ENCODE data around the gene FAM111A.
A peak's percentile ranks its signal among the peaks of the same experiment; 100 is the strongest.
"Not testable (repeated sequence)": the region's sequence is repeated elsewhere in the genome, so short reads cannot be mapped to it uniquely, and the experiment has no call there.

Gene FAM111A

GRCh38 chr11:59142530-59143507, at the start of gene FAM111A:
FAM111A (plus strand) TSS chr11:59142856; CDS start chr11:59148873, 6,017 bp downstream.
- DNase-seq, result peak; percentile 84 to 89

- DNase-seq, result not testable (repeated sequence)
Observed at GRCh38 chr11:59093576-59093975, 49.1 kb upstream of the FAM111A start.

GRCh38 chr11:59095225-59095624, 47.4 kb upstream of the FAM111A start:
- DNase-seq, result not testable (repeated sequence)

- not testable (repeated sequence) for DNase-seq
Observed at GRCh38 chr11:59095972-59096575, 46.6 kb upstream of the FAM111A start.

- peak; percentile 68 to 71 for DNase-seq
Observed at GRCh38 chr11:59097113-59097708, 45.4 kb upstream of the FAM111A start.

GRCh38 chr11:59097938-59098337, 44.7 kb upstream of the FAM111A start:
- DNase-seq, result peak in 1 of 2 donors; percentile 16

- peak; percentile 59 to 72 for DNase-seq
Observed at GRCh38 chr11:59102259-59102765, 40.3 kb upstream of the FAM111A start.

- peak; percentile 64 to 78 for DNase-seq
Observed at GRCh38 chr11:59106363-59107336, 36.0 kb upstream of the FAM111A start, which contains the start of gene FAM111B. FAM111B (plus strand) TSS chr11:59107237; CDS start chr11:59109626, 2,389 bp downstream.

GRCh38 chr11:59107721-59108120, 34.9 kb upstream of the FAM111A start:
- not testable (repeated sequence) for DNase-seq

GRCh38 chr11:59112494-59112893, 30.2 kb upstream of the FAM111A start:
- no peak for DNase-seq

GRCh38 chr11:59114344-59114743, 28.3 kb upstream of the FAM111A start:
- DNase-seq, result no peak

GRCh38 chr11:59115553-59115952, 27.1 kb upstream of the FAM111A start:
- no peak for DNase-seq

GRCh38 chr11:59117774-59118173, 24.9 kb upstream of the FAM111A start:
- DNase-seq, result no peak

- no peak for DNase-seq
Observed at GRCh38 chr11:59119826-59120225, 22.8 kb upstream of the FAM111A start.

GRCh38 chr11:59135648-59136461, 6.8 kb upstream of the FAM111A start:
- peak; percentile 84 to 87 for DNase-seq

- not testable (repeated sequence) for DNase-seq
Observed at GRCh38 chr11:59136551-59136950, 6.1 kb upstream of the FAM111A start.

- no peak for DNase-seq
Observed at GRCh38 chr11:59137190-59137589, 5.5 kb upstream of the FAM111A start.

- DNase-seq, result no peak
Observed at GRCh38 chr11:59138643-59139042, 4.0 kb upstream of the FAM111A start.

- no peak for DNase-seq
Observed at GRCh38 chr11:59141191-59141590, 1.5 kb upstream of the FAM111A start.

GRCh38 chr11:59141673-59142460, 789 bp upstream of the FAM111A start:
- DNase-seq, result no peak
